GF-D8 (cell line): ENCODE results near the gene COP1.
"Not testable (repeated sequence)": the region's sequence is repeated elsewhere in the genome, so short reads cannot be mapped to it uniquely, and the experiment has no call there.

Source experiments
- DNase-seq: peaks from one replicate; lab custom pipeline; 2025; lab: John Stamatoyannopoulos, UW

The COP1 gene

GRCh38 chr1:176206961-176207902, at the start of gene COP1:
Gene COP1, minus strand, starts transcription at chr1:176207286. Its CDS starts 308 bp downstream, at chr1:176206978.
- peak; percentile 93 for DNase-seq

- DNase-seq: no peak
Measured at GRCh38 chr1:176252191-176252590, 45.1 kb upstream of the COP1 start.

- DNase-seq: no peak
Measured at GRCh38 chr1:176244851-176245250, 37.8 kb upstream of the COP1 start.

GRCh38 chr1:176243746-176244145, 36.7 kb upstream of the COP1 start:
- DNase-seq: no peak

GRCh38 chr1:176241385-176242015, 34.4 kb upstream of the COP1 start:
- no peak for DNase-seq

GRCh38 chr1:176233657-176234056, 26.6 kb upstream of the COP1 start:
- not testable (repeated sequence) for DNase-seq

- DNase-seq: no peak
Measured at GRCh38 chr1:176227579-176227978, 20.5 kb upstream of the COP1 start.

- DNase-seq: no peak
Measured at GRCh38 chr1:176225911-176226310, 18.8 kb upstream of the COP1 start.

- no peak for DNase-seq
Measured at GRCh38 chr1:176225479-176225875, 18.4 kb upstream of the COP1 start.

GRCh38 chr1:176222196-176222595, 15.1 kb upstream of the COP1 start:
- no peak for DNase-seq

- no peak for DNase-seq
Measured at GRCh38 chr1:176220100-176220689, 13.1 kb upstream of the COP1 start.

GRCh38 chr1:176217461-176218099, 10.5 kb upstream of the COP1 start:
- DNase-seq: no peak

GRCh38 chr1:176216031-176216430, 8.9 kb upstream of the COP1 start:
- DNase-seq: no peak

- peak; percentile 61 for DNase-seq
Measured at GRCh38 chr1:176211396-176212165, 4.5 kb upstream of the COP1 start.

- DNase-seq: no peak
Measured at GRCh38 chr1:176208034-176208433, 948 bp upstream of the COP1 start.

- DNase-seq: no peak
Measured at GRCh38 chr1:176206006-176206960, 803 bp downstream of the COP1 start.

- DNase-seq: peak; percentile 17
Measured at GRCh38 chr1:176205332-176205914, 1.7 kb downstream of the COP1 start.

- not testable (repeated sequence) for DNase-seq
Measured at GRCh38 chr1:176204655-176205054, 2.4 kb downstream of the COP1 start.

GRCh38 chr1:176203735-176204134, 3.4 kb downstream of the COP1 start:
- DNase-seq: no peak

- DNase-seq: no peak
Measured at GRCh38 chr1:176201568-176201967, 5.5 kb downstream of the COP1 start.
